HEK293 (cell line): ENCODE data around the gene KRT15.

ENCODE experiments used
- CTCF ChIP-seq: fragments of 450-650 bp; formaldehyde crosslinking; IDR thresholded peaks from 2 replicates; pipeline ENCODE4 v1.5.1; 2016; ENCODE audit warnings: missing biosample characterization, missing genetic modification characterization
- HOXC10 ChIP-seq: sonication (generic); formaldehyde crosslinking; IDR thresholded peaks from 2 replicates; pipeline ENCODE4 v1.8.1; 2023; ENCODE audit warnings: mild to moderate bottlenecking, missing genetic modification reagents
- KLF9 ChIP-seq: fragments of 450-650 bp; formaldehyde crosslinking; IDR thresholded peaks from 2 replicates; pipeline ENCODE4 v1.5.1; 2016; ENCODE audit warnings: missing biosample characterization, missing genetic modification characterization, low read depth
- SP2 ChIP-seq: fragments of 450-650 bp; formaldehyde crosslinking; IDR thresholded peaks from 2 replicates; pipeline ENCODE4 v1.5.1; 2016; ENCODE audit warnings: missing biosample characterization, missing genetic modification characterization
- ZNF621 ChIP-seq: fragments of 450-650 bp; formaldehyde crosslinking; IDR thresholded peaks from 2 replicates; pipeline ENCODE4 v1.5.1; 2017; ENCODE audit warnings: missing biosample characterization, missing genetic modification characterization
- ZNF664 ChIP-seq: fragments of 450-650 bp; formaldehyde crosslinking; IDR thresholded peaks from 2 replicates; pipeline ENCODE4 v1.5.1; 2016; ENCODE audit warnings: missing biosample characterization, missing genetic modification characterization
- ZNF670 ChIP-seq: fragments of 450-650 bp; formaldehyde crosslinking; IDR thresholded peaks from 2 replicates; pipeline ENCODE4 v1.5.1; 2016; ENCODE audit warnings: missing biosample characterization, missing genetic modification characterization, low read depth
- ZNF701 ChIP-seq: fragments of 450-650 bp; formaldehyde crosslinking; IDR thresholded peaks from 2 replicates; pipeline ENCODE4 v1.5.1; 2016; ENCODE audit warnings: missing biosample characterization, missing genetic modification characterization

GRCh38 chr17:41518031-41518430 is 659 bp downstream of the KRT15 start:
- TF ChIP-seq KLF9 = no peak
- no peak for TF ChIP-seq HOXC10
- TF ChIP-seq SP2 = no peak
- TF ChIP-seq CTCF = no peak
- TF ChIP-seq ZNF701 (tag by site-specific recombination) = no peak
- no peak for TF ChIP-seq ZNF670 (tag by site-specific recombination)
- no peak for TF ChIP-seq ZNF664 (tag by site-specific recombination)
- TF ChIP-seq ZNF621 (tag by site-specific recombination) = no peak
